Measurements from ENCODE around the gene SYNJ2.

Gene SYNJ2

GRCh38 chr6:158015188-158015506, 33.5 kb downstream of the SYNJ2 start:
- no peak for DNase-seq

- no peak for DNase-seq
Measured at GRCh38 chr6:158016571-158017383, 35.1 kb downstream of the SYNJ2 start.

DNA sequence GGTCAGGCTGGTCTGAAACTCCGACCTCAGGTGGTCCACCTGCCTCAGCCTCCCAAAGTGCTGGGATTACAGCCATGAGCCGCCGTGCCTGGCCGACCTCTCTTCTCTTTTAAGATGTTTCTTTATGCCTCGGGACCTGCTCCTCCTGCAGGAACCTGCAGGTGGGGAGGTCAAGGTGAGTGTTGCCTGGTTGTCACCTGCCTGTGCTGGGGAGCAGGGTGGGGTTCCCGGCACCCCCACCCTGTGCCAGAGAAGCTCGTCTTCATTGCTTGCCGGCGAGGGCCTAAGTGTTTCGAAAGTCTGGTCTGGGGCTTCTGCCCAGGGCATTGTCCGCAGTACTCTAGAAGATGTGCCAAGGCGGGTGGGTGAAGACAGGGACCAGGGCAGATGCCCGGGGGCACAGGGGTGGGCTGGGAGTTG, 36.0 kb downstream of the SYNJ2 start:
- no peak for DNase-seq

GRCh38 chr6:158018041-158018771, 36.5 kb downstream of the SYNJ2 start:
- DNase-seq: no peak

DNA sequence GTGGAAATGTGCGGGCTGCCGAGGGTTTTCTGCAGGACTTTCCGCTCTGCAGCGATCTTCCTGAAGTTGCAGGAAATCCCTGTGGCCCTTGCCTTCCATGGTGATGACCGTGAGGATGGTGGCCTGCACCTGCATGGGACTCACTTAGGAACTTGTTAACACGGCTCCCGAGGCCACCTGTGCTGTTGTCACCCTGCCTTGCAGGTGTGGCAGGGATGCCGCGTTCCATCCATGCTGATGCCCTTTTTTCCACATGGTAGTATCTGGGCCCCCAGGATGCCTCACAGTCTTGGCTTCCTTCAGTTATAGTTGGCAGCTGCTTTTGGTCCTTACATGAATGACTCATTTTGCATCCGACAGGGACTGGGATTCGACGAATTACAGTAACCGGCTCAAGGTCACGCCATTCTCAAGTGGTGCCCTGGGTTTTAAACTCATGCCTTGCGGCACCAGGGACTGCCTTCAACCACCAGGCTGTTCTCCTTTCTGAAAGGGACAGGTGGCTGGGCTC, 37.2 kb downstream of the SYNJ2 start:
- no peak for DNase-seq

GRCh38 chr6:158019416-158019815, 37.8 kb downstream of the SYNJ2 start:
- no peak for DNase-seq

GRCh38 chr6:158020272-158020711, 38.6 kb downstream of the SYNJ2 start:
- DNase-seq: no peak

DNA sequence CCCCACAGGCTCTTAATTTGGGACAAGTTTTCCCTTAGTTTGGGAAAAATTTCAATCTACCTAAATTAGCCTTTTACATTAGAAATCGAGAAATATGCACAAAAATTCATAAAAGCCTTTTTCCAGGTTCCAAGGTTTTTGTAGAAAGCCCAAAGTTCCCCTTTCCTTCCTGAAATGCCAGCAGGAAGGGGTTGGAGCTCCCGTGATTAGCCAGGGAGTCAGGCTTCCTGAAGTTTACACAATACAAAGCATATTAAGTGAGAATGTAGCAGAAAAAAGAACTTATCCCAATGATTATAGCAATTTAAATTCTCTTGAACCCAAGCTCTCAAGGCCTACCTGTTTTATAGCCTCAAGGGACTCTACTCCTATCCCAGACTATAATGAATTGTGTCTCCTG, 39.1 kb downstream of the SYNJ2 start:
- no peak for DNase-seq

DNA sequence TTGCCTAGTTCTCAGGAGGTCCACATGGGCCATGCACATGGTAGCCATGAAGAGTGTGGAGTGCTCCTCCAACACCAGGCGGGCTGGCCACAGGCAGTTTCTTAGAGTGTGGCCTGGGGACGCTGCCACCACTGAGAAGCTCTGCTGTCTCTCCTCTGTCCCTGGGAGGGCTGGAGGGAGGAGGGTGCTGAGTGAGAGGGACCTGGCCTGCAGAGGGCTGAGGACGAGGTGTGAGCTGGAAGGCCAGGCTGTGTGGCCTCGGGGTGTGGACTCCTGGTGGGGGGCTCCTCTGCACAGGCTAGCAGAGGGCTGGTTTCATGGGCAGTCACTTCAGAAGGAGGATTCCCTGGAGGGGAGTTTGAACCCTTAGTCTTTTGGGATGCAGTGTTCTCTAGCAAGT, 39.7 kb downstream of the SYNJ2 start:
- DNase-seq: no peak

- DNase-seq: no peak
Measured at GRCh38 chr6:158021814-158022748, 40.4 kb downstream of the SYNJ2 start.

DNA sequence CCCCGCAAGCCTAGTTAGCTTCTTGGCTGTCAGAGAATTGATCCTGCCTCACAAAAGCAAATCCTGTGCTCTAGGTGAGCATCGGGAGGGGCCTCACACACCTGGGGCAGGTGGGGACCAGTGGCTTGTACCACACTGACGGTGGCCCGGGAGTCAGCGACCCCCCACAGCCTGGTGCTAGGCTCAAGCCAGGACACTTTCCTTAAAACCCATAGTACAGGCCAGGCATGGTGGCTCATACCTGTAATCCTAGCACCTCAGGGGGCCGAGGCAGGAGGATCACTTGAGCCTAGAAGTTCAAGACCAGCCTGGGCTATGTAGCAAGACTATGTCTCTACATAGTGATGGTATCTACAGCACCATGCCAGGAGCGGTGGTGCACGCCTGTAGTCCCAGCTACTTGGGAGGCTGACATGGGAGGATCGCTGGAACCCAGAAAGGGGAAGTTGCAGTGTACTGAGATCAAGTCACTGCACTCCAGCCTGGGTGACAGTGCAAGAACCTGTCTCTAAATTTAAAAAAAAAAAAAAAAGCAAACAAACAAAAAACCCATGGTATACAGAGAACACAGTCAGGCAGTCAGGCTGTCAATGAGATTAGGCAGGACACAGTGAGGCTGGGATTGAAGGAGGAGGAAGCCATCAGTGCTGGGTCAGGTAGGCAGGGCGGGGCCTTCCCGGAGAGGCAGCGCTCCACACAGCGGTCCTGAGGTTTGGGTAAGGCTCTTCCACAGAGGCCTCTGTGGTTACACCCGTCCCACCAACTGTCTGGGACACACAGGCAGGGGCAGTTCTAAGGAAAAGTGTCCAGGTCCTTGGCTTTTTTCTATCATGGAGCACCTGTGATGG, 41.3 kb downstream of the SYNJ2 start:
- no peak for DNase-seq

GRCh38 chr6:158023597-158023939, 41.9 kb downstream of the SYNJ2 start:
- DNase-seq: no peak

DNA sequence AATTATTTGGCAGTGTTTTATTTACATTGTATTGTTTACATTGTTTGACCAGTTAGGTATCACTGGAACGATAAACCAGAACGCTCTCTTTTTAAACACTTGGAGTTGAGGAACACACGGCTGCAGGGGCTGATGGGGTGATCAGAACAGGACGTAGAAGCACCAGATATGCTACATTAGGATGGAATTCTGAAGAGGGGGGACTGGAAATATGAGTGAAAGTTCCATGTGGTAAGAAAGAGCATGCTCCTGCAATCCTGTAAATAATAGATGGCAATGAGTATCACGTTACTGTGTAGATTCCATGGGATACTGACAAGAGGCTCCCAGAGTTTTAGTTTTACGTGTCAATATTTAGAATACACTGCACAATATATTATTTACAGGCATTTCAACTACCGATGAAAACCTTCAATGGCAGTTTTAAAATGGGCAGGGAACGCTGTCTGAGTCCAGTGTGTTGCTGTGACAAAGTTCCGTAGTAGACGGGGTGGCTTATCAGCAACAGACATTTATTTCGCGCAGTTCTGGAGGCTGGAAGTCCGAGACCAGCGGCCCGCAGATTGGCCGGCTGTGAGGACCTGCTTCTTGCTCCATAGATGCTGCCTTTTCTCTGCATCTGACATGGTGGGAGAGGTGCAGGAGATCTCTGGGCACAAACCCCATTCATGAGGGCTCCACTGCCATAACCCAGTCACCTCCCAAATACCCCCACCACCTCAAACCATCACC, 43.1 kb downstream of the SYNJ2 start:
- no peak for DNase-seq

GRCh38 chr6:158026054-158026900, 44.6 kb downstream of the SYNJ2 start:
- DNase-seq: peak; percentile 67

GRCh38 chr6:158026901-158027589, 45.4 kb downstream of the SYNJ2 start:
- no peak for DNase-seq

- no peak for DNase-seq
Measured at GRCh38 chr6:158027590-158028285, 46.1 kb downstream of the SYNJ2 start.

GRCh38 chr6:158028421-158028820, 46.8 kb downstream of the SYNJ2 start:
- DNase-seq: no peak

GRCh38 chr6:158028876-158029275, 47.2 kb downstream of the SYNJ2 start:
- no peak for DNase-seq

- DNase-seq: no peak
Measured at GRCh38 chr6:158029668-158030230, 48.1 kb downstream of the SYNJ2 start.

Data from activated CD4-positive, alpha-beta T cell treated with anti-CD3 and anti-CD28 coated beads for 1 hour (primary cell).